Sigmoid colon (tissue), 4 donors: Measurements from ENCODE around the gene TNK2.

Experiments used
- CTCF ChIP-seq, 4 experiments: fragments of 450-650 bp in 3 of 4; fragments of 200-600 bp in 1 of 4; IDR thresholded peaks; one replicate each; pipeline ENCODE4 v1.5.1; 2016 to 2019; ENCODE audit warnings: antibody characterized with exemption in 4 of 4, mild to moderate bottlenecking in 3 of 4, moderate library complexity in 2 of 4
- EP300 ChIP-seq, 4 donors: sonication (generic); formaldehyde crosslinking; IDR thresholded peaks; one replicate each; pipeline ENCODE4 v1.6.1; 2017; ENCODE audit warnings: antibody characterized with exemption in 4 of 4
- POLR2A ChIP-seq, 2 donors: fragments of 450-650 bp; IDR thresholded peaks; one replicate each; pipeline ENCODE4 v1.6.1; 2016; ENCODE audit warnings: antibody characterized with exemption in 2 of 2, mild to moderate bottlenecking in 2 of 2, moderate library complexity in 2 of 2
- POLR2AphosphoS5 ChIP-seq, 4 donors: sonication (generic); formaldehyde crosslinking; IDR thresholded peaks; one replicate each; pipeline ENCODE4 v1.6.1; 2017; ENCODE audit warnings: antibody characterized with exemption in 4 of 4

DNA sequence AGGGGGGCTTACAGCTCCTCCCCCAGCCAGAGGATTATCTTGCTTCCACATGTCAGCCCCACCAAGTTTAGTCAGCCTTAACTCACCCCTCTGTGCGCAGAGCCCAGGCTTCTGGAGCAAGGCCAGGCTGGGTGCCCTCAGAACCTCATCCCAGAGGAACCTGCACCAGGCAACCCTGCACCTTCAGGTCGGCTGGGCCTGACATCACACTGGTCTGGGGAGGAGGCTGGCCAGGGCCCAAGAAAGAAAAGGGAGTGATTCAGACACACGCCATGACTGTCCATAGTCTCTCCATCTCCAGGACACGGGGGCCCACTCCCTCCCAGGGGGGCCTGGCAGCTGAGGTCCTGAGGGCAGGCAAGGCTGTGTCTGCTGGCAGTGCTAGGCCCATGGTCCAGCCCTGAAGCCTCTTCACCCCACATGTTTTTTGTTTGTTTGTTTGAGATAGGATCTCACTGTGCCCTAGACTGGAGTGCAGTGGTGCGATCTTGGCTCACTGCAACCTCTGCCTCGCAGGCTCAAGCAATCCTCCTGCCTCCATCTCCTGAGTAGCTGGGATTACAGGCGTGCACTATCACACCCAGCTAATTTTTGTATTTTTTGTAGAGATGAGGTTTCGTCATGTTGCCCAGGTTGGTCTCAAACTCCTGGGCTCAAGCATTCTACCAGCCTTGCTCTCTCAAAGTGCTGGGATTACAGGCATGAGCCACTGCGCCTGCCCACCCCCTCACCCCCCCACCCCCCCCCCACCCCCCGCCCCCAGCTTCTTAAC, 11.1 kb downstream of the TNK2 start:
- TF ChIP-seq POLR2AphosphoS5 (IDR thresholded peaks at IDR 0.05), result no peak
- no peak for TF ChIP-seq CTCF (IDR thresholded peaks at IDR 0.05)
- no peak for TF ChIP-seq EP300 (IDR thresholded peaks at IDR 0.05)
- TF ChIP-seq POLR2A (IDR thresholded peaks at IDR 0.05), result no peak
